GM20431 (cell line): Measurements from ENCODE around the gene POU2F1.

Experiments used
- in situ Hi-C: fragments of 300-500 bp; cut with MseI, MboI; formaldehyde crosslinking; loops from one replicate; pipeline ENCODE4 v1.15.0; 2020; ENCODE audit warnings: low sequenced_read_pairs; ENCODE audit not compliant: unreplicated experiment

The POU2F1 gene

DNA sequence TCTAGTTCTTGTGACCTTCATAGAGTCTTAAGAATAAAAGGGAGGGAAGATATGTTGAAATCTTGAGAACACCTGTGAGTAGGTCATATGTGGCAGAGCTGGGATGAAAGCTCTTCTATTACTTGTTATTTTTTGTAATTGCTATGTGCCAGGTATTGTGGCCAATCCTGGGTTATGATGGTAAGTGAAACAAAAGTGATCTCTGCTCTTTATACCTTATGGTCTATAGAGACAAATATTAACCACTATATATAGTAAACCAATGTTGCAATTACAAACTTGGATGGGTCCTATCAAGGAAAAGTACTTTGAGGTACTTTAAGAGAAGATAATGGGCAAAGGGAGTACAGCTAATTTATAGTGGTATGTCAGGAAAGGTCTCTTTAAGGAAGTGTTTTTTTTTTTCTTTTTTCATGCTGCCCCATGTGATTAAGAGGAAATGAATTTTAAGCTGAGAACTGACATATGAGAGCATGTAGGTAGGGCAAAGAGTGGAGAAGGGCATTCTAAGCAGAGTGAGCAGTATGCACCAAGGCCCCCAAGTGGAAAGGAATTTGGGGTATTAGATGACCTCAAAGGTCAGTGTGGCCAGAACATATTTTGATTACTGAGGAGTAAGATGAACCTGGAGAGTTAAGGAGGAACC is 43.3 kb downstream of the POU2F1 start:
- in situ Hi-C loops = loop anchor here (25.0 kb wide), 1 partner anchor 173 kb away; no protein-coding TSS in a partner anchor

DNA sequence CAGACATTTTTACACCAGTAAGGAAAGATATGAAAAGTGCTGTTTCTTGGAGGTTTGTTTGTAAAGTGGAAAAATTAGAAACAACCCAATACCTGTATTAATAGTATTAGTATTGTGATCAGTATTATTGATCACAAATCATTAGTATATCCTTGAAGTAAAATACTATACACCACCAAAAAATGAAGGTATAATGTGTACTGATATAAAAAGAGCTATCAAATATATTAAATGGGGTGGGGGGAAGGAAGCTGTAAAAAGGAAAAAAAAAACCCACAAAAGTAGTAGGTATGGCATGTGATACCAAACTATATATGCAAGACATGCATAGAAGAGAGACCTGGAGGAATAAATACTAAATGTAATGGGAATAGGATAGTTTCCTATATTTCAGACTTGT is 46.3 kb downstream of the POU2F1 start:
- in situ Hi-C loops = loop anchor here (25.0 kb wide), 1 partner anchor 170 kb away; no protein-coding TSS in a partner anchor

DNA sequence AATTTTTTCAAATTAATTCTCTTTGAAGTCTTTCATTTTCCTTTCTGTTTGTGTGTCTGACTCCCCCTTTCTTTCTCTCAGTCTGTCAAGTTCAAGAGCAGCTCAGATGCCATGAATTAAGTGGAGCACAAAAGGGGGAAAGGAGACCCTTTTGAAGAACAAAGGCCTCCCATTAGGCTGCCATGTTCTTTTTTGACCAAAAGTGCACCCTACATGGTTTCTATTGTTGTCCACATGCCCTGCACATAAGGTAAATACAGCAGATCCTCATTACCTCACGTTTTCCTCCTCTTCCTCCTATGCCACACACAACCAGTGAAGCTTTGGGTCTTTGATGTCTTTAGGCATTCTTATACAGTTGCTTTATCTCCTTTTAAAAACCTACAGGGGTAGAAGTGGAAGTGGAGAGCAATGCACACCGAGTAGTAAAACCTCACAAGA is 47.7 kb downstream of the POU2F1 start:
- in situ Hi-C loops = loop anchor here (25.0 kb wide), 1 partner anchor 169 kb away; no protein-coding TSS in a partner anchor

DNA sequence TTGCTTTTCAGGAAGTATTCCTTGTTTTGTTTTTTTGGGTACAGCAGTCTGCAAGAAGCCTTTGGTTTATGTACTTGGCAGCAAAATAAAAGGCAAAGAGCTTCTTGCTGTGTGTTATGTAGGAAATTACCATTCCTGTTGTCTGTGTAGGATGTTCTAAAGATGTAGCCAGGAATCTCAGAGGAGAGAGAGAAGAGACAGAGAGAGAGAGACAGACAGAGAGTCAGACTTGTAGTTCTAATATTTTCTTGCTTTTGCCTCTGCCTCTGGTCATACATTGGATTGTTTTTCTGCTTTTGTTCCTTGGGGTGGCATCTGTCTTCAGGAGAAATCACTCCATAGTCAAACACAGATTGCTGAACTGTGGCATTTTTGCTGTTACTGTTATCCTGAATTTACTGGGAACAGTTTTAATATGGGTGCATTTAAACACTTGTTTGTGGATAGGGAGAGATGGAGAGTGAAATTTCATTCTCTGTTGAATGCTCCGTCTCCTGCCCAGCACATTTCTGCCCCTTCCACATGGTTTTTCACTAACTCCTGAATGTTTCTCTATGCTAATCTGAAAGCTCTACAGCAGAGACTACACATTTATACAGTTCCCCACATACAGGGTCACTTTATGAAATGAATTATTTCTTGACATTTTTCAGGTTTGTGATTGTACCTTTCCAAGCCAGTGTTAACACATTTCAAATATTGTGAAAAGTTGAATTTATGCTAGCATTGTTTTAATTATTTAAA is 49.8 kb downstream of the POU2F1 start:
- in situ Hi-C loops = loop anchor here (25.0 kb wide), 1 partner anchor 167 kb away; no protein-coding TSS in a partner anchor

DNA sequence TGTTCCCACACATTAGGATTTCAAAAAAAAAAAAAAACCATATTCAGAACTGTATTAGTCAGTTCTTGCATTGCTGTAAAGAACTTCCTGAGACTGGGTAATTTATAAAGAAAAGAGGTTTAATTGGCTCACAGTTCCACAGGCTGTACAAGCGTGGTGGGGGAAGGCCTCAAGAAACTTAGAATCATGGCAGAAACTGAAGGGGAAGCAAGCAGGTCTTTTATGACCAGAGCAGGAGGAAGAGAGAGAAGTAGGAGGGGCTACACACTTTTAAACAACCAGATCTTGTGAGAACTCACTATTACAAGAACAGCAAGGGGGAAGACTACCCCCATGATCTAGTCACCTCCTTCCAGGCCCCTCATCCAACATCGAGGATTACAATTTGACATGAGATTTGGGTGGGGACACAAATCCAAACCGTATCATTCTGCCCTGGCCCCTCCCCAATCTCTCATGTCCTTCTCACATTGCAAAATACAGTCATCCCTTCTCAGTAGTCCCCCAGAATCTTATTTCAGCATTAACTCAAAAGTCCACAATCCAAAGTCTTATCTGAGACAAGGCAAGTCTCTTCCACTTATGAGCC is 51.8 kb downstream of the POU2F1 start:
- in situ Hi-C loops = loop anchor here (25.0 kb wide), 1 partner anchor 165 kb away; no protein-coding TSS in a partner anchor

DNA sequence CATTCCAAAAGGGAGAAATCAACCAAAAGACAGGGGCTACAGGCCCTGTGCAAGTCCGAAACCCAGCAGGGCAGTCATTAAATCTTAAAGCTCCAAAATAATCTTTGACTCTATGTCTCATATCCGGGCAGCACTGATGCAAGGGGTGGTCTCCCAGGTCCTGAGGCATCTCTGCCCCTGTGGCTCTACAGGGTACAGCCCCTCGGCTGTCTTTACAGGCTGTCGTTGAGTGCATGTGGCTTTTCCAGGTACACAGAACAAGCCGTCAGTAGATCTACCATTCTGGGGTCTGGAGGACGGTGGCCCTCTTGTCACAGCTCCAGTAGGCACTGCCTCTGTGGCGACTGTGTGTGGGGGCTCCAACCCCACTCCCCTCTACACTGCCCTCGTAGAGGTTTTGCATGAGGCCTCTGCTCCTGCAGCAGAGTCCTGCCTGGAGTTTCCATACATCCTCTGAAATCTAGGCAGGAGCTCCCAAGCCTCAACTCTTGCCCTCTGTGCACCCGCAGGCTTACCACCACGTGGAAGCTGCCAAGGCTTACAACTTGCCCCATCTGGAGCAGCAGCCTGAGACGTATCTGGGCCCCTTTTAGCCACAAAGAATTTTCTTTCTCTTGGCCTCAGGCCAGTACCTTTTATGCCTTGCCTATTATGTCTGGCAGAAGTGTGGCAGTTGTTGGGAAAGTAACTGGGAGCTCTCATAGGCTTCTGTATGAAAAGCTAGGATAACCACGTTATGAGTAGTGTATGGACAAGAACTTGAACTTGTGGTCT is 52.5 kb downstream of the POU2F1 start:
- in situ Hi-C loops = loop anchor here (25.0 kb wide), 1 partner anchor 164 kb away; no protein-coding TSS in a partner anchor

DNA sequence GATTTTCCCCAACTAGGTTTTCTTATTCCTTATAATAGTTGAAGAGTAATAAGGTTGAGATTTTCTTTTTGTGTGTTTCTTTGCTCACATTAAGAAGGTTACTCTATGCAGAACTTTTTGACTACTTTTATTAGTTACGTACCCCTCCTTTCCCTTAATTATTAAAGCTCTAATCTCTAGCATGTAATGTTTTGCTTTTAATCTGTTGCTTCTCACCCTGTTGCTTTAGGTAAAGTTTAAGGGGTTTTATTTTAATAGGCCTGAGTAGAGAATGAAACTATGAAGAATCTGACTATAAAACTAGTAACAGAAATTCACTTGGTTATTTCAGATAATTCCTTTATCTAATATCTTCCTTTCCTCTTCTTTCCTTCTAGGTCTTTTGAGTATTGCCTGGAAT is 53.4 kb downstream of the POU2F1 start:
- in situ Hi-C loops = loop anchor here (25.0 kb wide), 1 partner anchor 163 kb away; no protein-coding TSS in a partner anchor

DNA sequence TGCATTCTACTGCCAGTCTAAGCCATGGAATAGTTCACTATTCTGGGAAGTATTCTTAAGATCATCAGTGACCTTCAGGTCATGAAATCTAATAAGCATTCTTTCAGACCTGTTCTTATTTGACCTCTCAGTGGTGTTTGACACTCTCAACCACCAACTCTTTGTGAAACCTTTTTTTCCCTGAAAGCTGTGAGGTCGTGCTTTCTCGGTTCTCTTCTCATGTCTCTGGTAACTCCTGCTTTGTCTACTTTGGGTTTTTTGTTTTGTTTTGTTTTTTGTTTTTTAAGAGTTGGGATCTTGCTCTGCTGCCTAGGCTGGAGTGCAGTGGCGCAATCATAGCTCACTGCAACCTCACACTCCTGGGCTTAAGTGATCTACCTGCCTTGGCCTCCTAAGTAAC is 56.3 kb downstream of the POU2F1 start:
- in situ Hi-C loops = no loop called here

DNA sequence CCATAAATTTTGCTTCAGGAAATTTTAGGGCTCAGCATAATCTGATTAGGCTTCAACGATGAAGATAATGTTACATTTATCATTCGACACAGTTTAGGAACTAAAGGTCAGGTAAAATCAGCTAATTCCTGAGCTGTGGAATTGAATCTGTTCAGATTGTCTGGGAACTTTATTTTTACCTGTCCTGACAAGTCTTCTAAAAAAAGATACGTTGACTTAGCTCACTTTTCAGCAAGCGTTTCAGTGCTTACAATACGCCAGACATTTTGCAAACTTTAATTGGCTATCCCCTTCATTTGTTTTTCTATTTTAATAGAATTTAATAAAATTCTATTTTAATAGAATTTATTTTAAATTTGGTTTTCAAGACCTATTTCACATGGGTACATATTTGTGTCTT is 57.8 kb downstream of the POU2F1 start:
- in situ Hi-C loops = no loop called here

DNA sequence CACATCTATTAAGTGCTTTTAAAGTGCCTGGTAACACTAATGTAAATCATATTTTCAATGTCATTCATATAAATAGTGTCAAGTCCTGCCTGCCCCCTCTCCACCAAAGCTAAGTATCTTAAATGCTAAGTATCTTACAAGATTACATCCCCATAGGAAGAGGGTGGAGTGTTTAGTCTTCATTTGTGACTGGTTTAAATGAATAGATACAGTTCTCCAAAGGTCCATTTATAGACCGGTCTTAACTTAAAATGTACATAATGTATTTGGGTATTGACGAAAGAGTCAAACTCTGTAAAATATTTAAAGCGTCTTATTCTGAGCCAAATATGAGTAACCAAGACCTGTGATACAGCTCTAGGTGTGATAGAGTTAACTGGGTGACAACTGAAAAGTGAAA is 60.2 kb downstream of the POU2F1 start:
- in situ Hi-C loops = no loop called here

DNA sequence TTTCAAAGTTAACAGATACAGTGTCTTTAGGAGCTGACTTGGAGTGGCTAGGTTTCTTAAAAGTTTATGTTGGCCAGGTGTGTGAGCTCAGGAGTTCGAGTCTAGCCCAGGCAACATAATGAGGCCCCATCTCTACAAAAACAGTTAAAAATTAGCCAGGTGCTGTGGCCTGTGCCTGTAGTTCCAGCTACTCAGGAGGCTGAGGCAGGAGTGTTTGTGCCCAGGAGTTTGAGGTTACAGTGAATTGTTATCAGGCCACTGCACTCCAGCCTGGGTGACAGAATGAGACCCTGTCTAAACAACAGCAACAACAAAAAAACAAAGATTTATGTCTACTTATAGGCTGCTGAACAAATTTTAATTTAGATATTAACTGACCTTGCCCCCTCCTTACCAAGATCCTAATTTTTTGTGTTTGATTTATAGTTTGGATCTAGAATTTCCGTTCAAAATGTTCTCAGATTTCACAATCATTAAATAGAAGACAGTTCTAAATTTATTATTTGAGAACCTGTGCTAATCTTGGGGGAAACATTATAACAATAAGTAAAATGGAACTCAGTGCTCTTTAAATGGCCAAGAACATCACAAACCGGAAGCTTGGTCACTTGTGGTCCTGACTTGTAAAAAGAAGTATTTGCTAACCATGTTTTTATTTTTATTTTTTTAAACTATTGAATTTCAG is 67.8 kb downstream of the POU2F1 start:
- in situ Hi-C loops = no loop called here

DNA sequence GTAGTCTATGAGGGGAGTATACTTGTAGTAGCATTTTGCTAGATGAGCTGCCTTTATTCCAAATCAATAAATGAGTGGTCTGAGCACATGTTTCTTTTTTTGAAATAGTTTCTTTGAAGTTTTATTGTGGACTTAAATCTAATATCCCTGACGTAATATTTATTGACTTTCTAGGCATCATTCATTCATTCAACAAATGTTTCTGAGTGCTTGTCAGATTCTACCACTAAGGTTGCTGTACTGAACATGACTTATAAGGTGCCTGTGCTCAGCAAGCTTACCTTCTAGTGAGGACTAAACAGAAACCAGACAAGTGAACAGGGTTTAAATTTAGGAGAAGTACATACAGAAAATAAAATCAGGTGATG is 68.4 kb downstream of the POU2F1 start:
- in situ Hi-C loops = no loop called here

DNA sequence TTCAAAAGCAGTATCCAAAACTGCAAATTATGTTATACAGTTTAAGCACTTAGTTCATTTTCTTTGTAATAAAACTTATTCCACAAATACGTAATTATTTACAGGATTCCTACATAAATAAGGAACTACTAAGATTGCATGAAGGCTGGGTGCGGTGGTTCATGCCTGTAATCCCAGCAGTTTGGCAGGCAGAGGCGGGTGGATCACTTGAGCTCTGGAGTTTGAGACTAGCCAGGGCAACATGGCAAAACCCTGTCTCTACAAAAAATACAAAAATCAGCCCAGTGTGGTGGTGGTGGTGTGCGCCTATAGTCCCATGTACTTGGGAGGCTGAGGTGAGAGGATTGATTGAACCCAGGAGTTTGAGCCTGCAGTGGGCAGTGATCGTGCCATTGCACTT is 69.3 kb downstream of the POU2F1 start:
- in situ Hi-C loops = no loop called here

DNA sequence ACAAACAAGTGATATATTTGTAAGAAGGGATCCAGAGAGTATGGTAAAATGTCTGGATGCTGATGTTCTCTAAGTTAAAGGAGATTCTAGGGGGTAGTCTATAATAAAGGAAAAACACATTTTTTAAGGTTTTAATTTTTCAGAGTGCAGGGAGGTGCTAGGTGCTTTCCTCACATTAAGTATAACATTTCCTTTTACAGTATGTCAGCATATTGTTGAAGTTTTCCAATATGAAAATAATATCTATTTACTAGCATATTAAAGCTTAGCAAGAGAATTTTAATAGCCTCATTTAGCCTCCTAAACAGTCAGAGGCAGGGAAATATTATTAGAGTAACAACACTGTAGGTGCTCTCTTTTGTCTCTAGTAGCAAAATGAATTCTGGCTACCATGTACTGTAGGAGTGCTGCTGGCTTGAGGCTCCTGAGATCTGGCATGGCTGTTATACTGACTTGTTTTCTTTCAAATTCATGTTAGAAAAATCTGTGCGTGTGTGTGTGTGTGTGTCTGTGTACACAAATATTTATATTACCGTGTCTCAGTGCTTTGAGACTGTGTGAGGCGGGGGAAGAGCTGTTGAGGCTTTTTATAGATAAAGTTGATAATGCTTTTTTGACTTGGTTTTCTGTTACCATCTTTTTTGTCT is 71.0 kb downstream of the POU2F1 start:
- in situ Hi-C loops = no loop called here

DNA sequence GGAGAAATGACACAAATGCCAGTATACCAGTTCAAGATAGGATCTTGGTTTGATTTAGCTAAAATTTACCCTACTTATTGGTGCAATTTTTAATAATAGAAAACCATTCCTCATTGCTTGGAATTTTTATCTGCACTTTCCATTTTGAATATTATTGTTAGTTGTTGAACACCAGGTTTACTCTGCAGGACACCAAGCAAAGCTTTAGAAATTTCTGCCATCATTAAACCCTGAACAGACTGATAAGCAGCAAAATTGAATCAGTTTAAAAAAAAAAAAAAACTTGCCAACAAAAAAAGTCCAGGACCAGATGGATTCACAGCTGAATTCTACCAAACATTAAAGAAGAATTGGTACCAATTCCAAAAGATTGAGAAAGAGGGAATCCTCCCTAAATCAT is 71.5 kb downstream of the POU2F1 start:
- in situ Hi-C loops = no loop called here

DNA sequence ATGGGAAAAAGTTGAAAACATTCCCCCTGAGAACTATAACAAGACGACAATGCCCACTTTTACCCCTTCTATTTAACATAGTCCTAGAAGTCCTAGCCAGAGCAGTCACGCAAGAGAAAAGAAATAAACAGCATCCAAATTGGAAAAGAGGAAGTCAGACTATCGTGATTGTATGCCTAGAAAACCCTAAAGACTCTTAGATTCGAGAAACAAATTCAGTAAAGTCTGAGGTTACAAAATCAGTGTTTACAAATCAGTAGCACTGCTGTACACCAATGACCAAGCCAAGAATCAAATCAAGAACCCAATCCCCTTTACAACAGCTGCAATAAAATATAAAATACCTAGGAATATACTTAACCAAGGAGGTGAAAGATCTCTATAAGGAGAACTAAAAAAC is 72.4 kb downstream of the POU2F1 start:
- in situ Hi-C loops = no loop called here

DNA sequence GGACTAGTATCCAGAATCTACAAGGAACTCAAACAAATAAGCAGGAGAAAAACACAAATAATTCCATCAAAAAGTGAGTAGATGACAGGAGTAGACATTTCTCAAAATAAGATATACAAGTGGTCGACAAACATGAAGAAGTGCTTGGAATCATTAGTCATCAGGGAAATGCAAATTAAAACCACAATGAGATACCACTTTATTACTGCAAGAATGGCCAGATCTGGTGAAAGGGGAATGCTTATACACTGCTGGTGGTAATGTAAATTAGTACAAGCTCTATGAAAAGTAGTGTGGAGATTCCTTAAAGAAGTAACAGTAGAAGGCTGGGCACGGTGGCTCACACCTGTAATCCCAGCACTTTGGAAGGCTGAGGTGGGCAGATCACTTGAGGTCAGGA is 73.8 kb downstream of the POU2F1 start:
- in situ Hi-C loops = no loop called here

DNA sequence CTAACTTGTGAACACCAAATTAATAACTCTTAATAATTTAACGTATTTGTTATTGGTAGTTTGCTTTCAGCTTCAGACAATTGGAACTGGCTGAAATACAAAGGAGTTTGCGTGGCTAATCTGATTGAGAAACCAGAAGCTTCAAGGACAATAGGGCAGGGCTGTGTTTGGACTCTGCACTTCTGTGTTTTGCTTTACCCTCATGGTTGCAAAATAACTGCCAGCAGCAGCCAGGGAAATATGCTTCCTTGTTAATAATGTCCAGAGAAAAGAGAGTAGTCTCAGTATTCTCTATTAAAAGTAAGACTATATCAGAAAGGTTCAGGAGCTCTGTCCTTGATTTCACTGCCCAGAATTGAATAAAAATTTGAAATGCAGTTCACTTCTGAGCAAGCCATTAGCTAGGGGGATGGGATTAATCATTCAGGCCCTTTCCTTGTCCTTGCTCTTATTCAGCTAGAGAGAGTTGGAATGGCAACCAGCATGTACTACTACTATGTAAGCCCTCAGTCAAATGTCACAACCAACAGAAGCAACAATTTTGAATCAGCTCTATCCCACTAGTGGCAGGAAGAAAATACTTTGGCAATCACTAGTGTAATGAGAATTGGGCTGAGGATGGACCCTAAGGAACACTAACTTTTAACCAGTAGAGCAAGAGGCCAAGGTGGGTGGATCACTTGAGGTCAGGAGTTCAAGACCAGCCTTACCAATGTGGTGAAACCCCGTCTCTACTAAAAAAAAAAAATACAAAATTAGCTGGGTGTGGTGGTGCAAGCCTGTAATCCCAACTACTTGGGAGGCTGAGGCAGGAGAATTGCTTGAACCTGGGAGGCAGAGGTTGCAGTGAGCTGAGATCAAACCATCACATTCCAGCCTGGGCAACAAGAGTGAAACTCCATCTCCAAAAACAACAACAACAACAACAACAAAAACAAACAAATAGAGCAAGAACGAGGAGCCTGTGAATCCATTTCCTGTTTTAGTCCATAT is 76.8 kb downstream of the POU2F1 start:
- in situ Hi-C loops = no loop called here
